Chondrocyte (in vitro differentiated cells): ENCODE measurements around the gene SOX6. TPM values are rescaled to one million over a fixed set of nuclear protein-coding genes. Genes with fewer than 3 reads are reported as not detected.
"Not testable (repeated sequence)": the region's sequence is repeated elsewhere in the genome, so short reads cannot be mapped to it uniquely, and the experiment has no call there.

Source experiments
- DNase-seq: peaks from one replicate; pipeline ENCODE4 v3.0.0; 2021; ENCODE audit warnings: mixed read lengths, low spot score
- H3K27ac Mint-ChIP-seq: one replicate; pipeline ENCODE4 v1.8.0; 2021; ENCODE audit warnings: mild to moderate bottlenecking, moderate library complexity, mixed read lengths; ENCODE audit not compliant: unreplicated experiment
- H3K27me3 Mint-ChIP-seq: 2 replicates; pipeline ENCODE4 v1.8.0; 2021; ENCODE audit warnings: low read depth, mixed read lengths
- H3K36me3 Mint-ChIP-seq: 2 replicates; pipeline ENCODE4 v1.8.0; 2021; ENCODE audit warnings: low read depth, mixed read lengths
- H3K4me1 Mint-ChIP-seq: 2 replicates; pipeline ENCODE4 v1.8.0; 2021; ENCODE audit warnings: low read depth, mild to moderate bottlenecking, mixed read lengths
- H3K4me3 Mint-ChIP-seq: one replicate; pipeline ENCODE4 v1.8.0; 2021; ENCODE audit warnings: mild to moderate bottlenecking, moderate library complexity, mixed read lengths; ENCODE audit not compliant: unreplicated experiment
- H3K9me3 Mint-ChIP-seq: 2 replicates; pipeline ENCODE4 v1.8.0; 2021; ENCODE audit warnings: low read depth, mixed read lengths
- total RNA-seq: library from RNA; stranded (reverse); gene quantifications from 3 replicates; pipeline ENCODE4 v1.2.1, GENCODE V29; 2021
- TF ChIP-seq, protein P1 (sequence below): fragments of 200-600 bp; sonication (generic); IDR thresholded peaks from 2 replicates; pipeline ENCODE4 v1.5.0; 2021; ENCODE audit warnings: antibody characterized with exemption, mild to moderate bottlenecking, moderate library complexity

SOX6 gene
- total RNA-seq, 1 donor from 2014 or later, result 29.9 TPM

DNA sequence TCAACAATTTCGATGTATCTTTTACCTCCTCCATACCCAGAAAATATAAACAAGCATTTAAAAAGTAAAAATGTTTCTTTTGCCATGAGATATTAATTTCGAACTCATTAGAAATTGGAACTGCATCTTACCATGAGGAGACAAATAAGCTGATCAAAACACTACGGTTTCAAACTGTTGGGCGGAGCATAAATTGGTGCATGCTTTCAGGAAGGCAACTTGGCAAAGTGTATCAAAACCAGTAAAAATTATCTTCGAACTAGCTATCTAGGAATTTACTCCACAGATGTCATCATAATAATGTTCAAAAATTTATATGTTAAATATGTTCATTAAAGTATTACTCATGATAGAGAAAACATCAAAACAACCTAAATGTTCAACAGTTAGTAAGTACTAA lies 21.4 kb upstream of the SOX6 start:
- DNase-seq, result no peak
- TF ChIP-seq, protein P1, sequence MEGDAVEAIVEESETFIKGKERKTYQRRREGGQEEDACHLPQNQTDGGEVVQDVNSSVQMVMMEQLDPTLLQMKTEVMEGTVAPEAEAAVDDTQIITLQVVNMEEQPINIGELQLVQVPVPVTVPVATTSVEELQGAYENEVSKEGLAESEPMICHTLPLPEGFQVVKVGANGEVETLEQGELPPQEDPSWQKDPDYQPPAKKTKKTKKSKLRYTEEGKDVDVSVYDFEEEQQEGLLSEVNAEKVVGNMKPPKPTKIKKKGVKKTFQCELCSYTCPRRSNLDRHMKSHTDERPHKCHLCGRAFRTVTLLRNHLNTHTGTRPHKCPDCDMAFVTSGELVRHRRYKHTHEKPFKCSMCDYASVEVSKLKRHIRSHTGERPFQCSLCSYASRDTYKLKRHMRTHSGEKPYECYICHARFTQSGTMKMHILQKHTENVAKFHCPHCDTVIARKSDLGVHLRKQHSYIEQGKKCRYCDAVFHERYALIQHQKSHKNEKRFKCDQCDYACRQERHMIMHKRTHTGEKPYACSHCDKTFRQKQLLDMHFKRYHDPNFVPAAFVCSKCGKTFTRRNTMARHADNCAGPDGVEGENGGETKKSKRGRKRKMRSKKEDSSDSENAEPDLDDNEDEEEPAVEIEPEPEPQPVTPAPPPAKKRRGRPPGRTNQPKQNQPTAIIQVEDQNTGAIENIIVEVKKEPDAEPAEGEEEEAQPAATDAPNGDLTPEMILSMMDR, result no peak
- Mint-ChIP-seq H3K27ac (no peak overlapping the region), H3K4me1 (peaks cover 40% of the 10 kb centered on the region), H3K27me3 (no peaks in the 10 kb centered on the region), H3K36me3 (no peaks in the 10 kb centered on the region), H3K9me3 (peaks cover 4% of the 10 kb centered on the region), H3K4me3 (no peak overlapping the region)

DNA sequence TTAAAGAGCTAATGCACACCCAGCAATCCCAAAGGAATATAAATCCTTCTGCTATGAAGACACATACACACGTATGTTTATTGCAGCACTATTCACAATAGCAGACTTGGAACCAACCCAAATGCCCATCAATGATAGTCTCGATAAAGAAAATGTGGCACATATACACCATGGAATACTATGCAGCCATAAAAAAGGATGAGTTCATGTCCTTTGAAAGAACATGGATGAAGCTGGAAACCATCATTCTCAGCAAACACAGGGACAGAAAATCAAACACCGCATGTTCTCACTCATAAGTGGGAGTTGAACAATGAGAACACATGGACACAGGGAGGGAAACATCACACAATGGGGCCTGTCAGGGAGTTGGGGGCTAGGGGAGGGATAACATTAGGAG lies 19.3 kb upstream of the SOX6 start:
- H3K4me1 Mint-ChIP-seq, result peaks cover 25% of the 10 kb centered on the region
- not testable (repeated sequence) for H3K36me3 Mint-ChIP-seq, H3K9me3 Mint-ChIP-seq, H3K4me3 Mint-ChIP-seq, H3K27me3 Mint-ChIP-seq, H3K27ac Mint-ChIP-seq, DNase-seq

DNA sequence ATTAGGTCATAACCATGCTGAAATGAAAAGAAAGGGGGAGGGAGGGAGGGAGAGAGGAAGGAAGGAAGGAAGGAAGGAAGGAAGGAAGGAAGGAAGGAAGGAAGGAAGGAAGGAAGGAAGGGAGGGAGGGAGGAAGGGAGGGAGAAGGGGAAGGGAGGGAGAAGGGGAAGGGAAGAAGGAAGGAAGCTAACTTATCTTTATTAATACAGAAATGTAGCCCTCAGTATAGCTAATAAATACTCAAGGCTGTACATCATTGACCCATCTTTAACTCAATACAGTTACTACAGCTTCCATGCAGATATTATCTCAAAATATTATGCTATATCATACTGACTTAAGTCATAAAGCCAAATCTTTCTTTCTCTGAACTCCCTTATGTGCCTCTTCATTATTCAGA lies 17.4 kb upstream of the SOX6 start:
- Mint-ChIP-seq H3K4me3 (no peak overlapping the region), H3K4me1 (peaks cover 30% of the 10 kb centered on the region), H3K27me3 (no peaks in the 10 kb centered on the region), H3K9me3 (peaks cover 11% of the 10 kb centered on the region), H3K36me3 (no peaks in the 10 kb centered on the region), H3K27ac (no peak overlapping the region)
- DNase-seq, result no peak
- TF ChIP-seq, protein P1, result no peak

DNA sequence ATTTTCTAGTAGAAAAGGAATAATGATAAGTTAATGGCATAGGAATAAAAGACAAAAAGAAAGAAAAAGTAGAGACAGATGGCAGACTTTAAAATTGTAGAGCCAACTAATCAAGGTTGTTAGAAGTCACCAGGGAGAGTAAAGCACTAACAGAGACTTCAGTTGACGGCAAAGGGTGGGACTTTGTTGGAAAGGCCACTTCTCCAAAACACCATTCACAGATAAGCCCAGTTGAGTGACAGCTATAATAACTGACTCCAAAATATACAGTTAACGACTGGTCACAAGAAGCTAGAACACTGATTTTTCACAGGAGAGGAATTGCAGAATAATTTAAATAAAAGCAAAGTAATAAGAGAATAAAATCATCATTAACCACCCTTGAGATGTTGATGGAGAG lies 16.0 kb upstream of the SOX6 start:
- Mint-ChIP-seq H3K36me3 (no peaks in the 10 kb centered on the region), H3K9me3 (peaks cover 11% of the 10 kb centered on the region), H3K4me3 (no peak overlapping the region), H3K4me1 (peaks cover 30% of the 10 kb centered on the region), H3K27ac (no peak overlapping the region), H3K27me3 (no peaks in the 10 kb centered on the region)
- TF ChIP-seq, protein P1, result no peak
- DNase-seq, result no peak

DNA sequence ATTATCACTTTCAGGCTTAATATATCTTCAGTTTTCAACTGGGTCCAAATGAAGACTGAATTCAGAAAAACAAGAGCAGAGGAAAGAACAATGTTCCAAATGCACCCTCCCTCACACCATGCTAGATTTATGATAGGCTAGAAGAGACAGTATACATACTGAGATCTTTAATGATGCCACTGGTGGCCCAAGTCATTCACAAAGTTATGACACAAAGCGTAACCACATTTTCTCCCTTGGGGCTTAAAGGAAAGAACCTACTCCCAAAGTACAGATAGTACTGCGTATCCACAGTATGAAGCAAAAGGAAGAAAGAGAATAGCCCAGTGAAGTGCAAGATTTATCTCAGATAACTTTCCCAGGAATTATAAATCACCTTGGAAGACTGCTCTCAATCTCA lies 10.9 kb upstream of the SOX6 start:
- Mint-ChIP-seq H3K4me1 (peaks cover 32% of the 10 kb centered on the region), H3K36me3 (no peaks in the 10 kb centered on the region), H3K4me3 (no peak overlapping the region), H3K27ac (no peak overlapping the region), H3K27me3 (no peaks in the 10 kb centered on the region), H3K9me3 (peaks cover 7% of the 10 kb centered on the region)
- TF ChIP-seq, protein P1, result no peak
- DNase-seq, result no peak

DNA sequence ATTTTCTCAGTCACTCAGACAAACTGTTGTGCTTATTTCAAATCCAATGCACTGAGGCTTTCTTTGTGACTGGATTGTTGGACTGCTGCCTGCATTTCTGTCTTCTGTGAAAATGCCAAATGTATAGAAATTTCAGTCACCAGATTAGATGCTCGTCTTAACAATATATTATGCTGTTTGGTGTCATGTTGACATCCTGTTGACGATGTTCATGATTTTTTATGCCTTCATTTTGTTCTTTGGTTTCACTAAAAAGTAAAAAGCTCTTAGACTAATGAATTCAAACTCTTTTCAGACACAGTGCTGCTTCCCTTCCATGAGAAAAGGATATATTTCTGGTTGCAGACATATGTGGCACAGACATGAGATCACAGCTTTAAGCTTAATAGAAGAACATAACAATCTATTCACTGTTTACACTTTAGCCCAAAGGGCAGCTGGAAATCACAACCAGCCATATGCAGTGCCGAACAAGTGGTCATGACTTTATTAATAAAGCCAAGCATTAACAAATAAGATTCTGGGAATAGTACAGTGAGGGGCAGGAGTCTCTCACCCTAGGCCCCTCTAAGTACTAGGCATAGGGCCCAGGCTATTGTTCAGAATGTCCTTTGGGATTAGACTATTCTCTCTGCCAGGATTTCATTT lies 9.4 kb upstream of the SOX6 start:
- peaks cover 27% of the 10 kb centered on the region for H3K4me1 Mint-ChIP-seq
- DNase-seq, result no peak
- TF ChIP-seq, protein P1, result no peak
- H3K9me3 Mint-ChIP-seq, result peaks cover 3% of the 10 kb centered on the region
- H3K4me3 Mint-ChIP-seq, result no peak overlapping the region
- H3K27ac Mint-ChIP-seq, result peak overlapping the region; percentile 70
- no peaks in the 10 kb centered on the region for H3K27me3 Mint-ChIP-seq
- no peaks in the 10 kb centered on the region for H3K36me3 Mint-ChIP-seq
